WTC11 (cell line): ENCODE data around the gene ASTN2.

Experiments used
- ZNF423 ChIP-seq: fragments of 250-450 bp; sonication (Bioruptor Pico); IDR thresholded peaks from 2 replicates; pipeline ENCODE4 v2.1.2; 2022; ENCODE audit warnings: mild to moderate bottlenecking, moderate library complexity
- TF ChIP-seq, protein P1 (sequence below): fragments of 200-600 bp; IDR thresholded peaks from 2 replicates; pipeline ENCODE4 v1.8.0; 2022; ENCODE audit warnings: antibody characterized with exemption

DNA sequence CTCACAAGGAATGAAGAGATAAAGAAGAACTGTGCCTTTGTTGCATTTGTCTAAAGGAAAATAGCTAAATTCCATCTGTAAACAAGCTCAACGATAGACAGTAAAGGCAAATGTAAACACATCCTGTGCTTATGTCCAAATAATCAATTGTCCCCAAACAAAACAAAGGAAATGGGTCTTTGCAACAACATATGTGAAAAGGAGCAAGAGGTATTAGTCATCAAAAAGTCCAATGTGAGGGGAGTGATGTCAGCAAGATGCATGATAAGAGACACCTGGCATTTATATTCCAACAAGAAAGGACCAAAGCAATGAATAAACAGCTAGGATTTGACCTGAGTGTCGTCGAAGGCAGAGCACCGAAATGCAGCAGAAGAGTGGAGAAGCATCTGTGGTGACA lies 209.1 kb downstream of the ASTN2 start:
- TF ChIP-seq, protein P1, sequence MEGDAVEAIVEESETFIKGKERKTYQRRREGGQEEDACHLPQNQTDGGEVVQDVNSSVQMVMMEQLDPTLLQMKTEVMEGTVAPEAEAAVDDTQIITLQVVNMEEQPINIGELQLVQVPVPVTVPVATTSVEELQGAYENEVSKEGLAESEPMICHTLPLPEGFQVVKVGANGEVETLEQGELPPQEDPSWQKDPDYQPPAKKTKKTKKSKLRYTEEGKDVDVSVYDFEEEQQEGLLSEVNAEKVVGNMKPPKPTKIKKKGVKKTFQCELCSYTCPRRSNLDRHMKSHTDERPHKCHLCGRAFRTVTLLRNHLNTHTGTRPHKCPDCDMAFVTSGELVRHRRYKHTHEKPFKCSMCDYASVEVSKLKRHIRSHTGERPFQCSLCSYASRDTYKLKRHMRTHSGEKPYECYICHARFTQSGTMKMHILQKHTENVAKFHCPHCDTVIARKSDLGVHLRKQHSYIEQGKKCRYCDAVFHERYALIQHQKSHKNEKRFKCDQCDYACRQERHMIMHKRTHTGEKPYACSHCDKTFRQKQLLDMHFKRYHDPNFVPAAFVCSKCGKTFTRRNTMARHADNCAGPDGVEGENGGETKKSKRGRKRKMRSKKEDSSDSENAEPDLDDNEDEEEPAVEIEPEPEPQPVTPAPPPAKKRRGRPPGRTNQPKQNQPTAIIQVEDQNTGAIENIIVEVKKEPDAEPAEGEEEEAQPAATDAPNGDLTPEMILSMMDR: no peak
- TF ChIP-seq ZNF423 (CRISPR knock-in tag): no peak
